ENCODE data around the gene LDLRAD3.
"Not testable (repeated sequence)": the region's sequence is repeated elsewhere in the genome, so short reads cannot be mapped to it uniquely, and the experiment has no call there.

LDLRAD3 gene

GRCh38 chr11:35998634-35999033, 54.8 kb downstream of the LDLRAD3 start:
- DNase-seq, result no peak

- no peak for DNase-seq
Measured at GRCh38 chr11:36000616-36001190, 56.8 kb downstream of the LDLRAD3 start.

- DNase-seq, result no peak
Measured at GRCh38 chr11:36002196-36002595, 58.3 kb downstream of the LDLRAD3 start.

GRCh38 chr11:36002796-36003195, 58.9 kb downstream of the LDLRAD3 start:
- DNase-seq, result no peak

- DNase-seq, result no peak
Measured at GRCh38 chr11:36006556-36006955, 62.7 kb downstream of the LDLRAD3 start.

- no peak for DNase-seq
Measured at GRCh38 chr11:36007127-36007655, 63.3 kb downstream of the LDLRAD3 start.

- no peak for DNase-seq
Measured at GRCh38 chr11:36008584-36008983, 64.7 kb downstream of the LDLRAD3 start.

GRCh38 chr11:36009473-36009872, 65.6 kb downstream of the LDLRAD3 start:
- peak; percentile 40 for DNase-seq

GRCh38 chr11:36010010-36010740, 66.3 kb downstream of the LDLRAD3 start:
- DNase-seq, result peak; percentile 62

GRCh38 chr11:36011574-36011973, 67.7 kb downstream of the LDLRAD3 start:
- DNase-seq, result no peak

GRCh38 chr11:36012455-36012854, 68.6 kb downstream of the LDLRAD3 start:
- DNase-seq, result no peak

GRCh38 chr11:36012979-36013378, 69.1 kb downstream of the LDLRAD3 start:
- no peak for DNase-seq

- not testable (repeated sequence) for DNase-seq
Measured at GRCh38 chr11:36013446-36013845, 69.6 kb downstream of the LDLRAD3 start.

- DNase-seq, result no peak
Measured at GRCh38 chr11:36013950-36014897, 70.4 kb downstream of the LDLRAD3 start.

- DNase-seq, result no peak
Measured at GRCh38 chr11:36014898-36015665, 71.2 kb downstream of the LDLRAD3 start.

GRCh38 chr11:36015799-36016198, 71.9 kb downstream of the LDLRAD3 start:
- peak; percentile 4 for DNase-seq

GRCh38 chr11:36016263-36016662, 72.4 kb downstream of the LDLRAD3 start:
- DNase-seq, result no peak

- no peak for DNase-seq
Measured at GRCh38 chr11:36016709-36017108, 72.8 kb downstream of the LDLRAD3 start.

- no peak for DNase-seq
Measured at GRCh38 chr11:36019005-36019596, 75.2 kb downstream of the LDLRAD3 start.

- no peak for DNase-seq
Measured at GRCh38 chr11:36019722-36020121, 75.9 kb downstream of the LDLRAD3 start.

- no peak for DNase-seq
Measured at GRCh38 chr11:36022882-36023281, 79.0 kb downstream of the LDLRAD3 start.

- no peak for DNase-seq
Measured at GRCh38 chr11:36023922-36024321, 80.1 kb downstream of the LDLRAD3 start.
